ENCODE results near the gene TMEM186. TPM values are rescaled to one million over a fixed set of nuclear protein-coding genes. Genes with fewer than 3 reads are reported as not detected.

The TMEM186 gene
- total RNA-seq, 4 donors from 2014 or later: 7.5 to 11.2 (median 10.8) TPM

- no peak for DNase-seq (ENCODE audit: low spot score in 2 of 2)
- no peak for TF ChIP-seq CTCF (IDR thresholded peaks at IDR 0.05)
- no peak for TF ChIP-seq POLR2A (IDR thresholded peaks at IDR 0.05)
- WGBS, 2 donors: 95 to 96% methylated on average over 3 of the region's 3 CpGs
- H3K4me3 ChIP-seq (ENCODE audit: low read depth, poor library complexity, severe bottlenecking): no peak overlapping the region
- intact Hi-C loops (cut with DNase I; ENCODE audit: low total_unique reads): no loop called here
Observed at GRCh38 chr16:8763083-8763482, 34.4 kb downstream of the TMEM186 start.

GRCh38 chr16:8762254-8762653, 35.2 kb downstream of the TMEM186 start:
- intact Hi-C loops (cut with DNase I; ENCODE audit: low total_unique reads): no loop called here
- no peak overlapping the region for H3K4me3 ChIP-seq (ENCODE audit: low read depth, poor library complexity, severe bottlenecking)
- no peak for TF ChIP-seq POLR2A (IDR thresholded peaks at IDR 0.05)
- TF ChIP-seq CTCF (IDR thresholded peaks at IDR 0.05): no peak
- 83 to 87% methylated on average over 4 of the region's 4 CpGs for WGBS, 2 donors
- DNase-seq (ENCODE audit: low spot score in 2 of 2): no peak

GRCh38 chr16:8761078-8761477, 36.4 kb downstream of the TMEM186 start:
- H3K4me3 ChIP-seq (ENCODE audit: low read depth, poor library complexity, severe bottlenecking): no peak overlapping the region
- intact Hi-C loops (cut with DNase I; ENCODE audit: low total_unique reads): no loop called here
- WGBS, 2 donors: 87% methylated on average over 6 of the region's 6 CpGs
- DNase-seq (ENCODE audit: low spot score in 2 of 2): no peak
- no peak for TF ChIP-seq POLR2A (IDR thresholded peaks at IDR 0.05)

GRCh38 chr16:8760021-8760420, 37.4 kb downstream of the TMEM186 start:
- DNase-seq (ENCODE audit: low spot score in 2 of 2): no peak
- intact Hi-C loops (cut with DNase I; ENCODE audit: low total_unique reads): no loop called here
- no peak for TF ChIP-seq POLR2A (IDR thresholded peaks at IDR 0.05)
- TF ChIP-seq CTCF (IDR thresholded peaks at IDR 0.05): no peak
- WGBS, 2 donors: 79 to 86% methylated on average over 10 of the region's 10 CpGs
- no peak overlapping the region for H3K4me3 ChIP-seq (ENCODE audit: low read depth, poor library complexity, severe bottlenecking)

- TF ChIP-seq CTCF (IDR thresholded peaks at IDR 0.05) (no peak), POLR2A (IDR thresholded peaks at IDR 0.05) (no peak)
- H3K4me3 ChIP-seq (ENCODE audit: low read depth, poor library complexity, severe bottlenecking): no peak overlapping the region
- intact Hi-C loops (cut with DNase I; ENCODE audit: low total_unique reads): no loop called here
- 91 to 92% methylated on average over 6 of the region's 6 CpGs for WGBS, 2 donors
- no peak for DNase-seq (ENCODE audit: low spot score in 2 of 2)
Observed at GRCh38 chr16:8758022-8758421, 39.4 kb downstream of the TMEM186 start.

GRCh38 chr16:8756755-8757154, 40.7 kb downstream of the TMEM186 start:
- 60 to 73% methylated on average over 5 of the region's 5 CpGs for WGBS, 2 donors
- no peak for DNase-seq (ENCODE audit: low spot score in 2 of 2)
- intact Hi-C loops (cut with DNase I; ENCODE audit: low total_unique reads): no loop called here
- TF ChIP-seq POLR2A (IDR thresholded peaks at IDR 0.05) (no peak), CTCF (IDR thresholded peaks at IDR 0.05) (no peak)
- no peak overlapping the region for H3K4me3 ChIP-seq (ENCODE audit: low read depth, poor library complexity, severe bottlenecking)

Data from lower leg skin (tissue), 4 donors.